22Rv1 (cell line): Measurements from ENCODE around the gene F2.

Experiments used
- ZFX ChIP-seq: fragments of 450-650 bp; IDR thresholded peaks from 2 replicates; pipeline ENCODE4 v1.6.1; 2017; ENCODE audit warnings: antibody characterized with exemption, borderline replicate concordance
- TF ChIP-seq, protein P1 (sequence below): fragments of 450-650 bp; IDR thresholded peaks from 2 replicates; pipeline ENCODE4 v1.5.1; 2017; ENCODE audit warnings: mild to moderate bottlenecking

DNA sequence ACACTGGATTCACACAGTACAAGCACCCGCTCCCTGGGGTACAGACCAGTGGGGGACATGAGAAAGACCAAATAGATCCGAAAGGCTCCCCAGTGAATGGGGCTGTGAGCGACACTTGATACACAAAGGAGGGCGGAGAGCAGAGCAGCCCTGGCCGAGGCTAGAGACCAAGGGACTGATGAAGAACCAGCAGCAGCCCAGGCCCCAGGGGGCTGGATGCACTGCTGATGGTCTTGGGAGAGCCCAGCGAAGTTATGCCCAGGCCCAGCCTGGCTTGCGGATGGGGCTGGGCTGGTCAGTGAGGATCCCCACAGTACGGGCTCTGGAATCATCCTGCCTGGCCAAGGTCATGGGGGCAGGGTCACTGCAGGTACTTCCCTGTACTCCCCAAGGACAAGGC lies 41.8 kb upstream of the F2 start:
- TF ChIP-seq, protein P1, sequence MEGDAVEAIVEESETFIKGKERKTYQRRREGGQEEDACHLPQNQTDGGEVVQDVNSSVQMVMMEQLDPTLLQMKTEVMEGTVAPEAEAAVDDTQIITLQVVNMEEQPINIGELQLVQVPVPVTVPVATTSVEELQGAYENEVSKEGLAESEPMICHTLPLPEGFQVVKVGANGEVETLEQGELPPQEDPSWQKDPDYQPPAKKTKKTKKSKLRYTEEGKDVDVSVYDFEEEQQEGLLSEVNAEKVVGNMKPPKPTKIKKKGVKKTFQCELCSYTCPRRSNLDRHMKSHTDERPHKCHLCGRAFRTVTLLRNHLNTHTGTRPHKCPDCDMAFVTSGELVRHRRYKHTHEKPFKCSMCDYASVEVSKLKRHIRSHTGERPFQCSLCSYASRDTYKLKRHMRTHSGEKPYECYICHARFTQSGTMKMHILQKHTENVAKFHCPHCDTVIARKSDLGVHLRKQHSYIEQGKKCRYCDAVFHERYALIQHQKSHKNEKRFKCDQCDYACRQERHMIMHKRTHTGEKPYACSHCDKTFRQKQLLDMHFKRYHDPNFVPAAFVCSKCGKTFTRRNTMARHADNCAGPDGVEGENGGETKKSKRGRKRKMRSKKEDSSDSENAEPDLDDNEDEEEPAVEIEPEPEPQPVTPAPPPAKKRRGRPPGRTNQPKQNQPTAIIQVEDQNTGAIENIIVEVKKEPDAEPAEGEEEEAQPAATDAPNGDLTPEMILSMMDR = no peak
- no peak for TF ChIP-seq ZFX
